Umbilical cord (tissue), 2 donors: ENCODE data around the gene BTBD9. TPM values are rescaled to one million over a fixed set of nuclear protein-coding genes. Genes with fewer than 3 reads are reported as not detected.
A peak's percentile ranks its signal among the peaks of the same experiment; 100 is the strongest.
"Not testable (repeated sequence)": the region's sequence is repeated elsewhere in the genome, so short reads cannot be mapped to it uniquely, and the experiment has no call there.

Experiments used
- DNase-seq: peaks from one replicate; pipeline ENCODE4 v3.0.0-alpha.2; 2015; ENCODE audit warnings: low spot score
- total RNA-seq: library from RNA; depleted of rRNA; stranded (reverse); fragments of >200 nt; gene quantifications from one replicate; pipeline ENCODE4 v1.2.3, GENCODE V29; 2014; ENCODE audit warnings: low replicate concordance; ENCODE audit not compliant: insufficient read depth

The BTBD9 gene
- total RNA-seq, 1 donor from 2014 or later = 7.0 TPM

DNA sequence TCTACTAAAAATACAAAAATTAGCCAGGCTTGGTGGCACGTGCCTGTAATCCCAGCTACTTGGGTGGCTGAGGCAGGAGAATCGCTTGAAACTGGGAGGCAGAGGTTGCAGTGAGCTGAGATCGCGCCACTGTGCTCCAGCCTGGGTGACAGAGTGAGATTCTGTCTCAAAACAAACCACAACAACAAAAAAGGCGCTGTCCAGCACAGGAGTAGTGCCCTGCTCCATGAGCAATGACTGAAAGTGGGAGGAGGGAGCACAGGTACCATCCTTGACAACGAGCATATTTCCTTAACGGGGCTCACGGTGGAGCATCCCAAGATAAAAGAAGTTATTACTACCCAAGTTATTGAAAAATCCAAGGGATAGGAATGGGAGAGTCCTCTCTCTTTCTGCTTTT lies 291.9 kb downstream of the BTBD9 start:
- not testable (repeated sequence) for DNase-seq

DNA sequence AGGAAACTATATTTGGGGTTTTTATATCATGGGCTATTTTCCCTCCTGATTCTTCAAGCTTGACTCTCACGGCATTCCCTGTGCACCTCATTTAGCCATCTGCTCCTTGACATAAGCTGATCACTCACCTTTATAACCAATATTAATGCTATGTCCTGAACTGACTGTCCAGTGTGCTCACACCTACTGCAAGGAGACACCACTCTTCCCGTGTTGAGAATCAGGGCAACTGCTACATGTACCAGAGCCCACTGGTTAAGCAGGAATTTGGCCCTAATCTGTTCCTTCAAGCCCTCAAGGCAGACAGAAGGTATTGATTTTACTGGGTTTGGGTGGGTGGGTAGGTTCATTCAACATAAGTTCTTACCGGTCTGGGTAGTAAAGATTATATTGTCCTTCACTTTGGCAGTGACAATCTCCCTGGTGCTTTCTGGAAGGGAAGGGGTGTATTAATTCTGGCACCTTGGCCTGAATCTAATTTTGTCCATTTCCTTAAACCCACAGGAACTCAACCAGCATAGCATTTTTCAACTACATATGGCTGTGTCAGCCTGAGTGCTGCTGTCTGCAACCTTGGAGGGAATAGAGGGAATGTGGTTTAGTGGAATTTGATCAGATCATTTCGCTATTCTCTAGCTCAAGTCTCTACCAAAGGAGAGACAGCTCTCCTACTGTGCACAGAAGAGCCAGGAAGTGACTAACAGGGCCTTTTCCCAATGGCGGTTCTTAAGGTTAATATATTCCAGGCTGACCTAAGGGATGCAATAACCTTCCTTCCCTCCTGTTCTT lies 293.2 kb downstream of the BTBD9 start:
- DNase-seq = no peak

DNA sequence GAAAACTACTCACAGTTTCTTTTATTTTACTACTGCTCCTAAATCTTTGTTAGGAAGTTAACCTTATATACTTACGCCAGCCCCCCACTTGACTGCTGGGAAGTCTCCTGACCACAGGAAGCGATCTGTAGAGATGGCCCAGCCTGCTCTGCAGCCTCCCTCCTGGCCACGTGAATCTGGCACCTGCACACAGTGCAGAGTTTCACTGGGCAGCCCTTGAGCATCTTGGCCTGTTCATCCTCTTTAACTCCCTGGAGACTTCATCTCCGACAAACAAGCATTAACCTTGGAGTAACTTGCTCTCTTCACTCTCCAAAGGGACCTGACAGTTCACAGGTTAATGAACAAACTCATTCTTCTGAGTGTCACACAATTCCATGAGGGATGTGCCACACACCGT lies 294.1 kb downstream of the BTBD9 start:
- DNase-seq = no peak

DNA sequence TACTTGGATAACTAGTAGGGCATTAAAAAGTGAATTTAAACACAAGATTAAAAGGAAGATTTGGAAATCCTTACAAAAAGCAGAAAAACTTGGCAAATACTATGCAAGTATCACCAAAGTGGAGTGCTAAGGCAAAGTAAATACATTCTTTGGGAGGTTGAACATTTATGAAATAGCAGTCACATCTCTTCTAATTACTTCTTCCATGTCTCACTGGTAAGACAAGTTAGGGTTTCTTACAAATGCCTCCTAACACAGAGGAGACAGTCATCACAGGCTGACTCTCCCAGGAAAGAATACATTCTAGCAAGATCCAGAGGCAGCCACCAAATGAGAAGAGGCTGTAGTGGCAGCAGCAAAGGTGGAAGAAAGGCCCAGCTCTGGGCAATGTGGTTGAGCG lies 298.2 kb downstream of the BTBD9 start:
- DNase-seq = no peak

DNA sequence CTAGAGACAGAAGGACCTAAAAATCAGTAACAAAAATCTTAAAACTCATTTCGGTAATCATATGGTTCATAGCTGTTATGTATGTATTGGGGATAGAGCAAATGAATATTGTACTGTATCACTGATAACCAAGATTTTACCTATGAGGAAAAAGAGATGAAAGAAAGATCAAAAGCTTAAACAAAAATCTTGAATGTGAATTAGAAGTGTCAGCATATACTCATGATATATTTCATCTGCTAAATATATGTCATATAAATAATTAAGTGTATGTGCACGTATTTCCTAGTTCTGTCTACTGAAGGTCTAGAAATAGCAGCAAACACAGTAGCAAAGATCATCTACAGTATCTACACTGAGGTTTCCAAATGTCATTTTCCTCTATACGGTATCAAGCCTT lies 299.8 kb downstream of the BTBD9 start:
- DNase-seq = no peak

DNA sequence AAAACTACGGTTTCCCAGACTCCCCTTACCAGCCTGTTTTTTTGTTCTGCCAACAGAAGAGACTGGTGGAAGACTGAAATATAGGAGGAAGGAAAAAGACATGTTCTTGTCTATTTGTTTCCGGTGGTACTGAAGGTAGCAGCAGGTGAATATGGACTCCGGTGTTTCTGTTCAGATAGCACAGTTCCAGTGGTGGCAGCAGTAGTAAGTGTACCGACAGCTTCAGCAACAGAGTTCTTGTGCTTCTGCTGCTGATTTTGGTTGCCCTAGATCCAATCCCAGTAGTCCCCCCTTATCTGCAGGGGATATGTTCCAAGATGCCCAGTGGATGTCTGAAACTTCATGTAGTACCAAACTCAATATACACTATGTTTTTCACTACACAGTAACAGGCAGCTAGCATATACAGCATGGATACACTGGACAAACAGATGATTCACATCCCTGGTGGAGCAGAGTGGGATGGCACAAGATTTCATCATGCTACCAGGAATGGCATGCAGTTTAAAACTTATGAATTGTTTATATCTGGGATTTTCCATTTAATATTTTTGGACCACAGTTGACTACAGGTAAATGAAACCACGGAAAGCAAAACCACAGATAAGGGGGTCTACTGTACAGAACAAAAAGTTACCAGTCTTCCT lies 301.8 kb downstream of the BTBD9 start:
- no peak for DNase-seq

DNA sequence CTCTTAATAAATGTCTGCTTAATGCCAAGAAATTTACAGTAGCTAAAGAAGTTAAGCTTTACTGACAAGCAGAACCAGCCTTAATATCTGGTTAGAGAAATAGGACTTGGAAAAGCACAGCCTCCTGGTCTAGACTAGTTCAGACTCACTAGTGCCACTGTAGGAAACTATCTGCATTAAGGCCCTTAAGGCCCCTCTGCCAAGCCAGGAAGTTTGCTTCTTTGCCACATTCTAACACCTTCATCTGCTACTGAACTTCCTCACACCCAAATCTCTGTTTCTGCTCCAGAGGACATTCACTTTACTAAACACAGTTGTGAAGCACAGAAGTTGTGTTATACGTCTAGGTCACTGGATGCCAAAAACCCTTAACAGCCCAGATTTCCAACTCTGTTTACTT lies 302.8 kb downstream of the BTBD9 start:
- peak; percentile 29 for DNase-seq

- DNase-seq = no peak
Observed at GRCh38 chr6:38326837-38327236, 312.9 kb downstream of the BTBD9 start.

DNA sequence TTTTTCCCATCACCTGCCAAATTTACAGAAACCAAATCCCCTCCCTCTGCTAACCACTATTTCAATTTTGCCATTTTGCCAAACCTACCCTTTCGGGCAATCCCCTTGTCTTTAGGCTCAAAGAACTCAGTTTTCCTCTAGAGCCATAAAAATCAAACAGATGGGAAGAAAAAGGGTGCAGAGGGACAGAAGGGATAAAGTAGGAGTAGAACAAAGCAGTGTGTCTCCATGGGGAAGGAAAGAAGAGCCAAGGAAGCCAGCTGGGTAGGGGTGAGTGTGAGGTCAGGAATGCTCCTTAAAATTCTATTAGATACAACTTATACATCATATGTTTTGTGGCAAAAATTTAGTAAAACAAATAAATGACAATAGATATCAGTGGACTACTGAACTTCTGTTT lies 316.5 kb downstream of the BTBD9 start:
- DNase-seq = no peak

DNA sequence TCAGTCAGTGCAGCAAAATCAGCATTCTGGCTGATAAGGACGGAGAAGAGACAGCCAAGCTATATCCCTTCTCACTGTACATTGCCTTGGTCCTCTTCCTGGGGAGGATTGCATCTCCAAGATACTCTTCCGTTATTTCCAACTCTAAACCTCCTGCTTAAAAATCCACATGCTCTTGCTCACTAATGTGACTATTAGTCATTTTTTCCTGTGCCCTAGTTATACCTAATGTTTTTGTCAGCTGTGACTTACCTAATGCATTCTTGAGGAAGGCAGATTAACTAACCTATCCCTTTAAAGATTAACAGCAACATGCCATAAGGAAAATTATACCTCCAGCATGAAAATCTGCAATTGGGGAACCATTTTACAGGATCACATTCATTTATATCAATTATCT lies 317.6 kb downstream of the BTBD9 start:
- DNase-seq = peak; percentile 35

- DNase-seq = no peak
Observed at GRCh38 chr6:38320843-38321242, 318.9 kb downstream of the BTBD9 start.

- DNase-seq = no peak
Observed at GRCh38 chr6:38320358-38320757, 319.4 kb downstream of the BTBD9 start.

DNA sequence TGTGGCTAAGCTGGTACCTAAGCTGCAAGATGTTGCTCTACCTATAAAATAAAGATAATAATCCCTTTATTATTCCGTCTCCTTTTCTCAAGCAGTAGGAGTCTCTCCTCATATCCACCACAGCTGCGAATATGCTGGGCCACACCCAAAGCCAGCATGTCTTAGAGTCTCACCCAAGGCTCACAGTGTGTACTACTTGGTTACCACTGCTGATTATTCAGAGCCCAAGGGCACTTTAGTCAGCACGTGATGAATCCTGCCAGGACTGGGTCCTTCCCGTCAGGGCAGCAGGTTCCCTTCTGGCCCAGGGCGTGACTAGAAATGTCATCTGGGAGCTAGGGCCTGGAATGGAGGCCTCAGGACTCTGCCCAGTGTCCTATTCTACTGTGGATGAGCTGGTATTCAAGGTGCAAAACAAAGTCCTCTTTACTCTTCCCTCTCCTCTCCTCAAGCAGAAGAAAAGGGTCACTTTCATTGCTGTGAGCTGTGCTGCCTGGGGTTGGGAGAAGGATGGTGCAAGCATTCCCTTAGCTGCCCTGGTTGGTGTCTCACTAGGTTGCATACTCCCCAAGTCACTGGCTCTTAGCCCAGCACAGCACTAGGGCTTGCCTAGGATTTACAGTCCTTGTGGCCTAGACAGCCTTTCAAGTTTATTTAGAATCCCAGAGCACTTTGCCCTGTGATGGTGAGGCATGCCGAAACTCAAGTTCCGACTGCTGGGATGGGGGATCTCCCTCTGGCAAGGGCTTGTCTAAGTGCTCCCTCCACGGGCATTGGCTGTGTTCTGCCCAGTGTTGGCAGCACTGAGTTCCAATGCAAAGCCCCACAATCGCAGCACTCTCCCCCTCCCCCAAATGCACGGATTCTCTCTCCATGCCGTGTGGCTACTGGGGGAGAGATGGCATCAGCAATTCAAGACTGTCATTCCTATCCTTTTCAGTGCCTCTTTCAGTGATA lies 320.2 kb downstream of the BTBD9 start:
- DNase-seq = no peak

DNA sequence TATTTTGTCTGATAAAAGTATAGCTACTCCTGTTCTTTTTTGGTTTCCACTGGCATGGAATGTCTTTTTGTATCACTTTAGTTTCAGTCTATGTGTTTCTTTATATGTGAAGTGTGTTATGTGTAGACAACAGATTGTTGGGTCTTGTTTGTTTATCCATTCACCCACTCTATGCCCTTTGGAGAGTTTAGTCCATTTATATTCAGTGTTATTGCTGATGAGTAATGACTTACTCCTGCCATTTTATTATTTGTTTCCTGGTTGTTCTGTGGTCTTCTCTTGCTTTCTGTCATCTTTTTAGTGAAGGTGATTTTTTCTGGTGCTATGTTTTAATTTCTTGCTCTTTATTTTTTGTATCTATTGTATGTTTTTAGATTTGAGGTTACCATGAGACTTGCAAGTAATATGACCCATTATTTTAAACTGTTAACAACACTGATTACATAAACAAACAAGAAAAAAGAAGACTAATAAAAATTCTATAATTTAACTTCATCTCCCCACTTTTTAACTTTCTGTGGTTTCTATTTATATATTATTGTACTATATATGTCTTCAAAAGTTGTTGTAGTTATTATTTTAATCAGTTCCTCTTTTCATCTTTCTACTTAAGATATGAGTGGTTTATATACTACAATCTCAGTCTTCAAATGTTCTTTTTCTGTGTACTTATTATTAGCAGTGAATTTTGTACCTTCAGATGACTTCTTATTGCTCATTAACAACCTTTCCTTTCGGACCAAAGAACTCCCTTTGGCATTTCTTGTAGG lies 323.4 kb downstream of the BTBD9 start:
- DNase-seq = no peak

GRCh38 chr6:38311201-38311600 lies 328.5 kb downstream of the BTBD9 start:
- DNase-seq = no peak

DNA sequence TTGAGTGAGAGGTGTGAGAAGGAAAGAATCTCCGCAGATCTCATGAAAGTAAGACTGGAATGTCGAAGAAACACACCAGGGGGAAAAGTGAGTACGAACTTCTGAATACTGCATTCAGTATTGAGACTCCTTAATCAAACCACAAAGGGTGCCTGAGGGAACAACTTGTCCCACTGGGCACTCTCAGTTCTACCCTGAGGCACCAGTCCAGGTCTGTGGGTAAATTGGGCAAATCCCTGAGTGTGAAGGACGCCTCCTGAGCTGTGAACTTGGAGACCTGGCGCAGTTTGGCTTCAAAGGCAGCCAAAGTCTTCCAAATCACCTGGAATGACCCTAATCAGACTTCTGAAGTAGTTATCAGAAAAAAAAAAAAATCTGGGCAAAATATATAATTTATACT lies 329.7 kb downstream of the BTBD9 start:
- no peak for DNase-seq

- DNase-seq = peak; percentile 58
Observed at GRCh38 chr6:38307740-38308139, 332.0 kb downstream of the BTBD9 start.

DNA sequence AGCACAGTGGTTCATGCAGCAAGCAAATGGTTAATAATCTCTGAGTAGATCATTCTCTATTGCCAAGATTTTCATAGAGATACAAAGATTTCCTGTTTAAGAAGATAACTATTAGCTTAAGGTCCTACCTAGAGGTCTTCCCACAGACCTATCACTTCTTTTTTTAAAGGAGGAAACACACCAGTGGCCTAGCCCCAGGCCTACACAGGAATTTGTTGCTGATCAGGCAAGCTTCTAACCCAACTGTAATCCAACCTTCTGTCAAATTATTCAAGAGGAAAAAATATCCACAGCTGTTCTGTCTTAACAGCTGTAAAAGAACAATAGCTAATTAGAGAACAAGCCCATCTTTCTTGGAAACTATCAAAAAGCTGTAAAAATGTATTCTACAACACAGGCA lies 332.8 kb downstream of the BTBD9 start:
- DNase-seq = no peak

- DNase-seq = no peak
Observed at GRCh38 chr6:38305995-38306681, 333.6 kb downstream of the BTBD9 start.

DNA sequence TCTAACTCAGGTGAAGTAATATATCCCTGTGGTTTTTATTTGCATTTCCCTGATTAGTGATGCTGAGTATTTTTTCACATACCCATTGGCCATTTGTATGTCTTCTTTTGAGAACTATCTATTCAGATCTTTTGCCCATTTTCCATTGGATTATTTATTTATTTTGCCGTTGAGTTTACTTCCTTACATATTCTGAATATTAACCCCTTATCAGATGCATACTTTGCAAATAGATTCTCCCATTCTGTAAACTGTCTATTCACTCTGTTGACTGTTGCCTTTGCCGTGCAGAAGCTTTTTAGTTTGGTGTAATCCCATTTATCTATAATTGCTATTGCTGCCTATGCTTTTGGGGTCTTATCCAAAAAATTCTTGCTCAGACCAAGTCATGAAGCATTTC lies 336.9 kb downstream of the BTBD9 start:
- no peak for DNase-seq

- no peak for DNase-seq
Observed at GRCh38 chr6:38302081-38302480, 337.6 kb downstream of the BTBD9 start.
